HepG2 (cell line): ENCODE measurements around the gene PRSS2. TPM values are rescaled to one million over a fixed set of nuclear protein-coding genes. Genes with fewer than 3 reads are reported as not detected.

Experiments
- ATAC-seq: fragments of 200-7000 bp; cut with Tn5 transposase; 3 replicates; pipeline ENCODE4 v1.9.1; 2020; ENCODE audit warnings: mild to moderate bottlenecking, moderate library complexity
- BruUV-seq: library from RNA; stranded (reverse); fragments of 400-500 nt; replicated peaks from 2 replicates; lab custom pipeline; 2021; lab: Mats Ljungman, UMichigan
- CTCF ChIA-PET: fragments of 300-600 bp; formaldehyde crosslinking; extraction: SDS; loops from one replicate; lab custom pipeline; 2021; ENCODE audit warnings: low total read pairs, inconsistent platforms, low intra/inter-chr PET ratio; lab: Yijun Ruan, JAX
- POLR2A ChIA-PET: fragments of 350-600 bp; sonication (Branson Sonifier 250); formaldehyde crosslinking; loops from one replicate; lab custom pipeline; 2020; ENCODE audit warnings: antibody characterized with exemption, inconsistent platforms; lab: Yijun Ruan, JAX
- DNase-seq: peaks from one replicate; pipeline ENCODE4 v3.0.0-alpha.2; 2015; ENCODE audit warnings: low spot score
- FAIRE-seq: peaks from 3 replicates; lab custom pipeline; 2011; peaks lifted over from hg19 to GRCh38; lab: Jason Lieb, UNC
- H2AFZ ChIP-seq: one replicate; pipeline ENCODE4 v1.6.1; 2011; ENCODE audit warnings: low read length, inconsistent platforms
- H3K27ac ChIP-seq: fragments of 300-600 bp; 3 replicates; pipeline ENCODE4 v1.8.0; 2011; ENCODE audit warnings: mixed run types, mild to moderate bottlenecking, mixed read lengths, low read length, inconsistent platforms; ENCODE audit not compliant: insufficient read depth; ENCODE audit errors: extremely low read length
- H3K27me3 ChIP-seq, 2 experiments: fragments of 200-600 bp in 1 of 2; 2 replicates in 1 of 2; 3 replicates in 1 of 2; pipeline versions ENCODE4 v1.6.0 to v1.8.0; 2011; ENCODE audit warnings: low read length in 2 of 2, mild to moderate bottlenecking in 2 of 2, moderate library complexity in 2 of 2, inconsistent platforms in 1 of 2; ENCODE audit not compliant: insufficient read depth in 2 of 2, control insufficient read depth in 1 of 2
- H3K36me3 ChIP-seq, 2 experiments: fragments of 200-600 bp in 1 of 2; replicated peaks in 1 of 2; 2 replicates in 1 of 2; 3 replicates in 1 of 2; pipeline versions ENCODE4 v1.5.1 to v1.8.0; 2011; ENCODE audit warnings: low read length in 2 of 2, inconsistent platforms in 1 of 2; ENCODE audit not compliant: insufficient read depth in 2 of 2, control insufficient read depth in 1 of 2
- H3K4me1 ChIP-seq: 2 replicates; pipeline ENCODE4 v1.5.1; 2012; ENCODE audit warnings: low read length, inconsistent platforms; ENCODE audit not compliant: insufficient read depth
- H3K4me2 ChIP-seq: 2 replicates; pipeline ENCODE4 v1.6.0; 2011; ENCODE audit warnings: low read depth, low read length, inconsistent platforms
- H3K4me3 ChIP-seq, 3 experiments: fragments of 200-600 bp in 1 of 3; sonication (generic), shearing (Covaris generic) in 1 of 3; replicated peaks in 1 of 3; 2 replicates each; pipeline ENCODE4 v1.5.1; 2011 to 2016; ENCODE audit warnings: low read length in 3 of 3, inconsistent platforms in 2 of 3, low read depth in 2 of 3, mild to moderate bottlenecking in 2 of 3, control low read depth in 1 of 3, mixed read lengths in 1 of 3; ENCODE audit not compliant: insufficient read depth in 1 of 3
- H3K79me2 ChIP-seq: one replicate; pipeline ENCODE4 v1.6.1; 2011; ENCODE audit warnings: low read length, inconsistent platforms; ENCODE audit not compliant: insufficient read depth
- H3K9ac ChIP-seq: 2 replicates; pipeline ENCODE4 v1.6.0; 2011; ENCODE audit warnings: mild to moderate bottlenecking, low read depth, low read length, inconsistent platforms; ENCODE audit not compliant: insufficient read depth
- H3K9me3 ChIP-seq: 2 replicates; pipeline ENCODE4 v1.5.1; 2012; ENCODE audit warnings: mild to moderate bottlenecking, low read length
- H4K20me1 ChIP-seq: 2 replicates; pipeline ENCODE4 v1.6.0; 2011; ENCODE audit warnings: inconsistent platforms, mild to moderate bottlenecking, low read length, moderate library complexity; ENCODE audit not compliant: insufficient read depth
- BCLAF1 ChIP-seq: fragments of 450-650 bp; IDR thresholded peaks from 2 replicates; pipeline ENCODE4 v1.6.1; 2017; ENCODE audit warnings: mild to moderate bottlenecking
- PAX8 ChIP-seq: sonication (generic); formaldehyde crosslinking; IDR thresholded peaks from 2 replicates; pipeline ENCODE4 v1.8.0; 2022; ENCODE audit warnings: mild to moderate bottlenecking, missing genetic modification reagents, borderline replicate concordance
- SP4 ChIP-seq: sonication (generic); formaldehyde crosslinking; IDR thresholded peaks from 2 replicates; pipeline ENCODE4 v1.8.1; 2023; ENCODE audit warnings: mild to moderate bottlenecking, missing genetic modification reagents
- TEF ChIP-seq: sonication (generic); formaldehyde crosslinking; IDR thresholded peaks from 2 replicates; pipeline ENCODE4 v1.5.0; 2020; ENCODE audit warnings: missing genetic modification reagents
- ZBTB33 ChIP-seq: sonication (generic); formaldehyde crosslinking; IDR thresholded peaks from 2 replicates; pipeline ENCODE4 v1.4.0; 2020; ENCODE audit warnings: missing genetic modification reagents
- ZBTB46 ChIP-seq: sonication (generic); formaldehyde crosslinking; IDR thresholded peaks from 2 replicates; pipeline ENCODE4 v1.4.0; 2020; ENCODE audit warnings: mild to moderate bottlenecking, missing genetic modification reagents, borderline replicate concordance
- WGBS: methylation state at CpG from one replicate; pipeline ENCODE4 v1.1.6; 2017; ENCODE audit warnings: low lambda C conversion rate; 5-methylcytosine and 5-hydroxymethylcytosine counted together
- in situ Hi-C: cut with HindIII; loops from 2 replicates; pipeline ENCODE4 v1.10.0; 2017; ENCODE audit warnings: low pct_unique_long_range_greater_than_20kb; ENCODE audit not compliant: extremely low pct_ligation_motif_present
- intact Hi-C: fragments of 100-400 bp; cut with micrococcal nuclease; formaldehyde crosslinking; loops from one replicate; pipeline ENCODE4 v1.10.0; 2022; ENCODE audit not compliant: unreplicated experiment
- polyA plus RNA-seq, 8 experiments: library from polyadenylated mRNA; depleted of rRNA in 3 of 8; stranded (reverse) in 7 of 8; unstranded in 1 of 8; fragments of >200 nt; fragmentation: Illumina TruSeq in 4 of 8; extraction: Trizol in 4 of 8; gene quantifications; 2 replicates each; pipeline versions ENCODE4 v1.2.1 to v1.2.3, GENCODE V29; 2011 to 2016; ENCODE audit warnings: low read depth in 4 of 8, missing spikeins in 1 of 8, mixed read lengths in 1 of 8; ENCODE audit not compliant: insufficient read depth in 1 of 8
- total RNA-seq, 5 experiments: library from RNA; depleted of rRNA; stranded (reverse); fragments of >200 nt; fragmentation: Illumina TruSeq; extraction: Trizol; gene quantifications; 2 replicates each; pipeline ENCODE4 v1.2.3, GENCODE V29; 2016; ENCODE audit warnings: low read depth in 1 of 5

PRSS2 gene
- total and polyA plus RNA-seq, 2 of the 13 experiments (the other 11 are each of a cell fraction or from before 2014, with no cell fraction given), result not detected

GRCh38 chr7:142809671-142810070 lies 38.9 kb downstream of the PRSS2 start:
- Histone ChIP-seq H3K36me3 (no peaks in the 10 kb centered on the region), H2AFZ (no peak overlapping the region), H3K27me3 (no peaks in the 10 kb centered on the region), H4K20me1 (no peaks in the 10 kb centered on the region), H3K27ac (no peak overlapping the region), H3K9me3 (no peaks in the 10 kb centered on the region), H3K4me1 (no peaks in the 10 kb centered on the region), H3K79me2 (no peaks in the 10 kb centered on the region), H3K9ac (no peak overlapping the region), H3K4me2 (no peak overlapping the region)
- no TSS peak for BruUV-seq
- intact Hi-C loops, result loop anchor here (5.0 kb wide), 1 partner anchor 1387 kb away; no protein-coding TSS in a partner anchor
- ATAC-seq (no peak), DNase-seq (no peak)
- POLR2A ChIA-PET, result no interaction called here
- 31% methylated on average over 2 of the region's 2 CpGs for WGBS
- CTCF ChIA-PET, result no interaction called here
- TF ChIP-seq TEF (CRISPR knock-in tag) (no peak), ZBTB33 (CRISPR knock-in tag) (no peak), ZBTB46 (CRISPR knock-in tag) (no peak), PAX8 (no peak), SP4 (CRISPR knock-in tag) (no peak), BCLAF1 (no peak)
- TF ChIP-seq, all 625 proteins: peak for 0
- no peak for FAIRE-seq
- H3K4me3 ChIP-seq, result no peak overlapping the region
- in situ Hi-C loops, result no loop called here
